Ishikawa (cell line): ENCODE measurements around the gene ATP1A1.

Experiments used
- CEBPB ChIP-seq: IDR thresholded peaks from 2 replicates; pipeline ENCODE4 v1.6.1; 2012
- CREB1 ChIP-seq: IDR thresholded peaks from 2 replicates; pipeline ENCODE4 v1.6.1; 2012; ENCODE audit warnings: low read depth
- EGR1 ChIP-seq: IDR thresholded peaks from 2 replicates; pipeline ENCODE4 v1.6.1; 2012
- EP300 ChIP-seq: IDR thresholded peaks from 2 replicates; pipeline ENCODE4 v1.6.1; 2012; ENCODE audit warnings: borderline replicate concordance
- FOXM1 ChIP-seq: IDR thresholded peaks from 2 replicates; pipeline ENCODE4 v1.6.1; 2012; ENCODE audit warnings: low read depth, borderline replicate concordance
- MAX ChIP-seq: IDR thresholded peaks from 2 replicates; pipeline ENCODE4 v1.6.1; 2012
- NFIC ChIP-seq: IDR thresholded peaks from 2 replicates; pipeline ENCODE4 v1.6.1; 2012
- RAD21 ChIP-seq: IDR thresholded peaks from 2 replicates; pipeline ENCODE4 v1.6.1; 2012; ENCODE audit warnings: low read depth
- REST ChIP-seq: IDR thresholded peaks from 2 replicates; pipeline ENCODE4 v1.6.1; 2012; ENCODE audit warnings: low read depth, mild to moderate bottlenecking
- TAF1 ChIP-seq: IDR thresholded peaks from 2 replicates; pipeline ENCODE4 v1.6.1; 2012; ENCODE audit warnings: low read depth, mild to moderate bottlenecking
- TCF12 ChIP-seq: IDR thresholded peaks from 2 replicates; pipeline ENCODE4 v1.6.1; 2012; ENCODE audit warnings: low read depth
- TEAD4 ChIP-seq: IDR thresholded peaks from 2 replicates; pipeline ENCODE4 v1.6.1; 2012
- USF1 ChIP-seq: IDR thresholded peaks from 2 replicates; pipeline ENCODE4 v1.6.1; 2012
- YY1 ChIP-seq: IDR thresholded peaks from 2 replicates; pipeline ENCODE4 v1.6.1; 2012; ENCODE audit warnings: low read depth
- ZBTB7A ChIP-seq: IDR thresholded peaks from 2 replicates; pipeline ENCODE4 v1.6.1; 2012; ENCODE audit warnings: low read depth

ATP1A1 gene

GRCh38 chr1:116415699-116416533, 42.9 kb downstream of the ATP1A1 start:
- TF ChIP-seq EP300 (no peak), TEAD4 (no peak), EGR1 (no peak), REST (no peak), ZBTB7A (no peak), RAD21 (no peak), USF1 (no peak), MAX (no peak), CEBPB (no peak), NFIC (no peak), YY1 (no peak)

GRCh38 chr1:116416854-116417513, 43.9 kb downstream of the ATP1A1 start:
- no peak for TF ChIP-seq EGR1
- TF ChIP-seq FOXM1: no peak
- no peak for TF ChIP-seq EP300
- no peak for TF ChIP-seq TEAD4
- TF ChIP-seq ZBTB7A: no peak
- no peak for TF ChIP-seq MAX

- no peak for TF ChIP-seq ZBTB7A
- TF ChIP-seq TAF1: no peak
- no peak for TF ChIP-seq TCF12
- TF ChIP-seq MAX: no peak
- TF ChIP-seq CEBPB: no peak
These were observed 44.6 kb downstream of the ATP1A1 start for GRCh38 chr1:116417678-116418077.

- peak; percentile 52; the same call in 1 of the 2 replicates for TF ChIP-seq ZBTB7A
- no peak; the same call in 1 of the 2 replicates for TF ChIP-seq EGR1
- peak; percentile 48; the same call in 1 of the 2 replicates for TF ChIP-seq MAX
- peak; percentile 35; the same call in 1 of the 2 replicates for TF ChIP-seq TCF12
- no peak for TF ChIP-seq TEAD4
- TF ChIP-seq TAF1: peak; percentile 55
- no peak for TF ChIP-seq USF1
- TF ChIP-seq RAD21: no peak
These were observed 45.2 kb downstream of the ATP1A1 start for GRCh38 chr1:116418091-116418830.

GRCh38 chr1:116420417-116421200, 47.6 kb downstream of the ATP1A1 start:
- TF ChIP-seq YY1 (no peak), EGR1 (no peak)

GRCh38 chr1:116424438-116424837, 51.4 kb downstream of the ATP1A1 start:
- TF ChIP-seq EP300: no peak
- TF ChIP-seq TEAD4: no peak
- TF ChIP-seq ZBTB7A: no peak
- no peak for TF ChIP-seq FOXM1
- no peak for TF ChIP-seq EGR1
- no peak for TF ChIP-seq MAX
- no peak for TF ChIP-seq RAD21
- no peak for TF ChIP-seq YY1
- TF ChIP-seq CREB1: no peak
- TF ChIP-seq REST: no peak
